Stomach (tissue), 9 donors: ENCODE measurements around the gene LYSET. TPM values are rescaled to one million over a fixed set of nuclear protein-coding genes. Genes with fewer than 3 reads are reported as not detected.

ENCODE experiments used
- DNase-seq, 2 donors: peaks; one replicate each; pipeline versions ENCODE4 v3.0.0 to v3.0.0-alpha.2; 2013 to 2019
- H3K27ac ChIP-seq, 5 donors: fragments of 200-600 bp in 4 of 5; sonication (generic) in 4 of 5; one replicate each; pipeline ENCODE4 v1.5.1; 2013 to 2019; ENCODE audit warnings: mild to moderate bottlenecking in 1 of 5, moderate library complexity in 1 of 5
- H3K27me3 ChIP-seq, 3 donors: fragments of 200-600 bp; sonication (generic); one replicate each; pipeline ENCODE4 v1.5.1; 2017 to 2019; ENCODE audit warnings: mixed run types in 1 of 3
- H3K36me3 ChIP-seq, 4 donors: fragments of 200-600 bp; sonication (generic); 1 replicate in 3 of 4; 2 replicates in 1 of 4; pipeline ENCODE4 v1.5.1; 2016 to 2019
- H3K4me1 ChIP-seq, 4 donors: fragments of 200-600 bp; sonication (generic); one replicate each; pipeline ENCODE4 v1.5.1; 2016 to 2019
- H3K4me3 ChIP-seq, 4 donors: fragments of 200-600 bp; sonication (generic) in 3 of 4; one replicate each; pipeline ENCODE4 v1.5.1; 2016 to 2019; ENCODE audit warnings: mild to moderate bottlenecking in 1 of 4
- H3K9me3 ChIP-seq, 4 donors: fragments of 200-600 bp; sonication (generic); one replicate each; pipeline ENCODE4 v1.5.1; 2016 to 2019
- EP300 ChIP-seq: sonication (generic); formaldehyde crosslinking; IDR thresholded peaks from one replicate; pipeline ENCODE4 v1.6.1; 2017; ENCODE audit warnings: antibody characterized with exemption
- POLR2A ChIP-seq, 4 donors: fragments of 450-650 bp; IDR thresholded peaks; one replicate each; pipeline ENCODE4 v1.6.1; 2016; ENCODE audit warnings: antibody characterized with exemption in 4 of 4, control low read depth in 2 of 4, mild to moderate bottlenecking in 1 of 4, moderate library complexity in 1 of 4
- POLR2AphosphoS5 ChIP-seq, 3 donors: sonication (generic); formaldehyde crosslinking; IDR thresholded peaks; one replicate each; pipeline ENCODE4 v1.6.1; 2016; ENCODE audit warnings: antibody characterized with exemption in 3 of 3
- WGBS, 5 donors: extraction: QIAGEN DNeasy Blood & Tissue Kit in 3 of 5; methylation state at CpG; one replicate each; pipeline versions ENCODE4 v1.1.5 to v1.1.7; 2013 to 2018; 5-methylcytosine and 5-hydroxymethylcytosine counted together
- intact Hi-C: fragments of 100-400 bp; cut with DNase I; formaldehyde crosslinking; loops from one replicate; pipeline ENCODE4 v1.15.1; 2023; ENCODE audit warnings: low total_unique reads
- polyA plus RNA-seq, 3 donors: library from polyadenylated mRNA; stranded (reverse); fragments of 200-250 nt; gene quantifications; one replicate each; pipeline ENCODE4 v1.2.3, GENCODE V29; 2013
- total RNA-seq, 5 donors: library from RNA; depleted of rRNA; stranded (reverse); fragments of >200 nt; gene quantifications; one replicate each; pipeline versions ENCODE4 v1.1.0 to v1.2.3, GENCODE V29; 2014 to 2016
- TF ChIP-seq, protein P1 (sequence below), 7 experiments: fragments of 450-650 bp in 4 of 7; fragments of 200-600 bp in 3 of 7; sonication (generic) in 3 of 7; IDR thresholded peaks; one replicate each; pipeline ENCODE4 v1.5.1; 2016 to 2019; ENCODE audit warnings: antibody characterized with exemption in 7 of 7, control low read depth in 2 of 7, mild to moderate bottlenecking in 1 of 7
- donor health status: healthy with polysubstance abuse.
- donor health status: Bipolar disorder and iron deficiency.
- donor health status: healthy.

The LYSET gene
- total and polyA plus RNA-seq, 8 donors, result 0.87 to 23.8 (median 8.2) TPM

DNA sequence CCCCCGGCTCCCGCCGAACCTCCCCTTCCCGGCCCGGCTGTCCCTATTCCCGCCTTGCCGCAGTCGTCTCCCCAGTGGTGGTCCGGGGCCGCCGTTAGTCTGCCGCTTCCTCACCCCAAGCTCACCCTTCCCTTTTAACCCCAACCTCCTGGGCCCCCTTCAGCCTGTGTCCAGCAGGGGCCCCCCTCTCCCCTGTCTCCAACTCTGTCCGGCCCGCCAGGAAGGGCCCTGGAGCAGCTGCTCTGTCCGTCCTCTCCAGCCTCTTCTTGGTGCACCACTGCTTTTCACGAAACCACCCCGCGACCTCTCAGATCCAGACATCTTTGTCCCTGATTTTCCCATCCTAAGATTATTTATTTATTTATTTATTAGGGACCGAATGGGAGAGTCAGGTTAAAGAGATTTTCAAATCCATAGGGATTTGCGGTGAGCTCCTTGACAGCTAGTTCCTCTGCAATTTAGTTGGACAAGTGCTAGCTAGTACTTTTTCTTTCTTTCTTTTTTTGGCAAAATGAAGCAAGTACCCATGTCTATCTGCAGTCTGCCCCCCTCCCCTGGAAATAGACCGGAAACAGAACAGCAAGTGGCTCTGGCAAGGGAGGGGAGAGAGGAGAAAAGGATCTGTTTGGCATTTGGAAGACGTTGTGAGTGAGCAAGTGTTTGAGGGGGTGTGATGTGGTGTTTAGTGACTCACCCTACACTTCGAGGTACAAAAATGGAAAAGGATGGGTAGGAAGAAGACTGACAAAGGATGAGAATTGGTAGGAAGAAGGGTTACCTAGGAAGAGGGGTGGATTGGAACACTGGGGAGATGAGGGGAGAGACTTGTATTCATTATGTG, 22.6 kb downstream of the LYSET start:
- Histone ChIP-seq H3K27me3 (no peaks in the 10 kb centered on the region), H3K27ac (peak overlapping the region; percentile 87 to 93 (median 90)), H3K36me3 (peaks cover 0 to 22% (median 21%) of the 10 kb centered on the region in 4 donors), H3K4me1 (peaks cover 27 to 55% (median 41%) of the 10 kb centered on the region in 4 donors), H3K4me3 (peak overlapping the region; percentile 68 to 89 (median 80)), H3K9me3 (no peaks in the 10 kb centered on the region)
- TF ChIP-seq POLR2AphosphoS5 (IDR thresholded peaks at IDR 0.05), result no peak
- TF ChIP-seq, protein P1, sequence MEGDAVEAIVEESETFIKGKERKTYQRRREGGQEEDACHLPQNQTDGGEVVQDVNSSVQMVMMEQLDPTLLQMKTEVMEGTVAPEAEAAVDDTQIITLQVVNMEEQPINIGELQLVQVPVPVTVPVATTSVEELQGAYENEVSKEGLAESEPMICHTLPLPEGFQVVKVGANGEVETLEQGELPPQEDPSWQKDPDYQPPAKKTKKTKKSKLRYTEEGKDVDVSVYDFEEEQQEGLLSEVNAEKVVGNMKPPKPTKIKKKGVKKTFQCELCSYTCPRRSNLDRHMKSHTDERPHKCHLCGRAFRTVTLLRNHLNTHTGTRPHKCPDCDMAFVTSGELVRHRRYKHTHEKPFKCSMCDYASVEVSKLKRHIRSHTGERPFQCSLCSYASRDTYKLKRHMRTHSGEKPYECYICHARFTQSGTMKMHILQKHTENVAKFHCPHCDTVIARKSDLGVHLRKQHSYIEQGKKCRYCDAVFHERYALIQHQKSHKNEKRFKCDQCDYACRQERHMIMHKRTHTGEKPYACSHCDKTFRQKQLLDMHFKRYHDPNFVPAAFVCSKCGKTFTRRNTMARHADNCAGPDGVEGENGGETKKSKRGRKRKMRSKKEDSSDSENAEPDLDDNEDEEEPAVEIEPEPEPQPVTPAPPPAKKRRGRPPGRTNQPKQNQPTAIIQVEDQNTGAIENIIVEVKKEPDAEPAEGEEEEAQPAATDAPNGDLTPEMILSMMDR (IDR thresholded peaks at IDR 0.05), result peak in 1 of 7 experiments; percentile 2
- peak; percentile 40 to 81 for DNase-seq
- 0 to 1% (median 0%) methylated on average over 23 of the region's 23 CpGs for WGBS, 5 donors
- intact Hi-C loops, result no loop called here

DNA sequence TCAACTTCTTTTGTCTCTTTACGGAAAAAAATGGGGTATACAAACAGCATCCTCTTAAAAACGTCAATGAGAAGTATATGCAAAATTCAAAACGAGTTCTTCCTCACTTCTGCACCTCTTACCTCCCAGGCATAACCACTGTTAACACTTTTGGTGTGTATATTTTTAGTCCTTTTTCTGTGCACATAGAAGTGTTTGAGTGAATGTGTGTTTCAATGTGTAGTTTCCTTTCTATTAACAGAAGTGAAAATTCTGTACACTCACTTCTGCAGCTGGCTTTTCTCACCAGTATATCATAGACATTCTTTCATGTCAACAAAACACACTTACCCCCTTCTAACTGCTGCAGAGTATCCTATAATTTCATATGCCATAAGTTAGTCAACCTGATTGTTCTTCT, 27.3 kb downstream of the LYSET start:
- intact Hi-C loops, result no loop called here
- H3K27me3 ChIP-seq, result no peaks in the 10 kb centered on the region
- 76 to 87% (median 80%) methylated on average over 3 of the region's 3 CpGs for WGBS, 5 donors
- DNase-seq, result no peak
- no peak overlapping the region for H3K27ac ChIP-seq
- no peak for TF ChIP-seq EP300
- peaks cover 28 to 68% (median 68%) of the 10 kb centered on the region in 4 donors for H3K36me3 ChIP-seq
- H3K9me3 ChIP-seq, result no peaks in the 10 kb centered on the region
- peaks cover 21 to 29% (median 24%) of the 10 kb centered on the region in 4 donors for H3K4me1 ChIP-seq
- no peak overlapping the region for H3K4me3 ChIP-seq

DNA sequence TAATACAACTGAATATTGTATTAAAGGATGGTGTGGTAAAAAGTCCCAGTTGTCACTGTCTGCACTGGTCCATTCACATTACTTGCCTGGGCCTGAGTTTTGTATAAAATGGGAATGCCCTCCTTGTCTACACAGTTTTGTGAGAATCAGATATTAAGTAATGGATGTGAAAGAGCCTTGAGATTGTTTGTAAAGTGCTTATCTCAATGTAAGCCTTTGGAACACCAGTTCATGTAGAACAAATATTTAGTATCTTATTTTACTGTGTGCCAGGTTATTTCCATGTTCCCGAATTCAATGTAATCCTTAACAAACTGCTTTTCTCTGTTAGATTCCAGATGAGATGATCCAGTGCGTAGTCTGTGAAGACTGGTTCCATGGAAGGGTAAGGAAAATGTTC, 29.5 kb downstream of the LYSET start:
- no peaks in the 10 kb centered on the region for H3K9me3 ChIP-seq
- no peaks in the 10 kb centered on the region for H3K27me3 ChIP-seq
- peaks cover 2 to 9% (median 5%) of the 10 kb centered on the region in 4 donors for H3K4me1 ChIP-seq
- intact Hi-C loops, result no loop called here
- no peak overlapping the region for H3K27ac ChIP-seq
- H3K36me3 ChIP-seq, result peaks cover 30 to 90% (median 89%) of the 10 kb centered on the region in 4 donors
- H3K4me3 ChIP-seq, result no peak overlapping the region
- no peak for TF ChIP-seq POLR2AphosphoS5 (IDR thresholded peaks at IDR 0.05)
- WGBS, 5 donors, result 53 to 67% (median 65%) methylated on average over 2 of the region's 2 CpGs
- no peak for DNase-seq

DNA sequence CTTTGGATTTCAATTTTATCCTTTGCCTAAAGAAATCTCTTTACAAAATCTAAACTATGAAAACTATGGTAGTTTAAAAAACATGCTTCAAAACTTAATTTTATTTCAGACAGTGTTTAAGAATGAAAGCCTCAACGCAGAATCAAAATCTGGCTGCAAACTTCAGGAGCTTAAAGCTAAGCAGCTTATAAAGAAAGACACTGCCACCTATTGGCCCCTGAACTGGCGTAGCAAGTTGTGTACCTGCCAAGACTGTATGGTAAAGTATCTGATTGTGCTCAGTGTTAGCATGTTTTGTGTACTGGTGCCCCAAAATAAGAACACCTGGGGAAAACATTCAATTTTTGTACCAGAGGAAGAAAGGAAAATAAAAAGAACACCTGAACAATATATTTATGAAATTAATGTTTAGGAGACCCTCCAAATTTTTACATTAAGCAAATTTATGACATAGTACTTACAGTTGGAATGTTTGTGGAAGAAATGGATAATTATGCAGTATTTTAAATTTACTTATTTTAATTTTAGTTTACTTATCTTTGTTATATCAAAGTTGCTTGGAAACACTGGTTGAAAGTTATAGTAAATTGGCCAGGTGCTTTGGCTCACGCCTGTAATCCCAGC, 34.1 kb downstream of the LYSET start:
- no peak overlapping the region for H3K27ac ChIP-seq

DNA sequence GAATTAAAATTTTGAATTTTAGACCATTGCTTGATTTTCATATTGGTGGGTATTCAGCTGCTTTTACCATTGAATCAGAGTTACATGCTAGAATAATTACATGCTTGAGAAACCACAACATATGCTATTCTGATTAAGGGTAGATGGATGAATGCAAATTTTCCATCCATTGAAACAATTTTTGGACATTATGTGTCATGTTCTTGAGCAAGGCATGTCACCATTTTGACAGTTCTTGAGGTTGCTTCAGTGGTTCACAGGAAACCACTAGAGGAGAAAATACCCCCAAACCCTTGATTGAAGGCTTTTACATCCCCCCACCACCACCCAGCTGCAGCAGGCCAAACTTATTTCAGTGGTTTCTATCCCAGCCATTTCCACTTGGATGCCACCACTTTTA, 35.4 kb downstream of the LYSET start:
- intact Hi-C loops, result no loop called here
- Histone ChIP-seq H3K4me1 (no peaks in the 10 kb centered on the region), H3K4me3 (no peak overlapping the region), H3K27ac (no peak overlapping the region), H3K9me3 (no peaks in the 10 kb centered on the region), H3K36me3 (peaks cover 56 to 100% (median 99%) of the 10 kb centered on the region in 4 donors), H3K27me3 (no peaks in the 10 kb centered on the region)
- DNase-seq, result no peak
- TF ChIP-seq POLR2A (IDR thresholded peaks at IDR 0.05), result no peak
- TF ChIP-seq EP300, result no peak
- no peak for TF ChIP-seq POLR2AphosphoS5 (IDR thresholded peaks at IDR 0.05)
- TF ChIP-seq, protein P1 (IDR thresholded peaks at IDR 0.05), result no peak

More for the DNA sequence above, 34.1 kb downstream of the LYSET start:
- peaks cover 60 to 100% (median 99%) of the 10 kb centered on the region in 4 donors for H3K36me3 ChIP-seq
- no peak for TF ChIP-seq POLR2A (IDR thresholded peaks at IDR 0.05)
- TF ChIP-seq, protein P1 (IDR thresholded peaks at IDR 0.05), result peak in 4 of 7 experiments; percentile 16 to 42 (median 36)
- peak in 1 of 3 donors; percentile 24 for TF ChIP-seq POLR2AphosphoS5 (IDR thresholded peaks at IDR 0.05)
- no peak for TF ChIP-seq EP300
- H3K9me3 ChIP-seq, result no peaks in the 10 kb centered on the region
- intact Hi-C loops, result no loop called here
- 39 to 50% (median 44%) methylated on average over 3 of the region's 3 CpGs for WGBS, 5 donors
- no peaks in the 10 kb centered on the region for H3K4me1 ChIP-seq
- no peaks in the 10 kb centered on the region for H3K27me3 ChIP-seq
- H3K4me3 ChIP-seq, result no peak overlapping the region
- peak; percentile 59 to 86 for DNase-seq
